ES-I3 (cell line): ENCODE data around the gene SGMS1.
"Not testable (repeated sequence)": the region's sequence is repeated elsewhere in the genome, so short reads cannot be mapped to it uniquely, and the experiment has no call there.

Source experiments
- H3K36me3 ChIP-seq: 2 replicates; pipeline ENCODE4 v1.6.1; 2013; ENCODE audit warnings: mild to moderate bottlenecking, low read length, control low read depth, moderate library complexity; ENCODE audit not compliant: insufficient read depth
- H3K4me1 ChIP-seq: 2 replicates; pipeline ENCODE4 v1.6.1; 2013; ENCODE audit warnings: mild to moderate bottlenecking, control low read depth, low read length; ENCODE audit not compliant: insufficient read depth
- H3K9ac ChIP-seq: 2 replicates; pipeline ENCODE4 v1.6.1; 2013; ENCODE audit warnings: low read depth, mild to moderate bottlenecking, low read length, moderate library complexity
- H3K9me3 ChIP-seq: 2 replicates; pipeline ENCODE4 v1.6.1; 2013; ENCODE audit warnings: mild to moderate bottlenecking, low read length, moderate library complexity; ENCODE audit not compliant: control insufficient read depth, insufficient read depth

The SGMS1 gene

DNA sequence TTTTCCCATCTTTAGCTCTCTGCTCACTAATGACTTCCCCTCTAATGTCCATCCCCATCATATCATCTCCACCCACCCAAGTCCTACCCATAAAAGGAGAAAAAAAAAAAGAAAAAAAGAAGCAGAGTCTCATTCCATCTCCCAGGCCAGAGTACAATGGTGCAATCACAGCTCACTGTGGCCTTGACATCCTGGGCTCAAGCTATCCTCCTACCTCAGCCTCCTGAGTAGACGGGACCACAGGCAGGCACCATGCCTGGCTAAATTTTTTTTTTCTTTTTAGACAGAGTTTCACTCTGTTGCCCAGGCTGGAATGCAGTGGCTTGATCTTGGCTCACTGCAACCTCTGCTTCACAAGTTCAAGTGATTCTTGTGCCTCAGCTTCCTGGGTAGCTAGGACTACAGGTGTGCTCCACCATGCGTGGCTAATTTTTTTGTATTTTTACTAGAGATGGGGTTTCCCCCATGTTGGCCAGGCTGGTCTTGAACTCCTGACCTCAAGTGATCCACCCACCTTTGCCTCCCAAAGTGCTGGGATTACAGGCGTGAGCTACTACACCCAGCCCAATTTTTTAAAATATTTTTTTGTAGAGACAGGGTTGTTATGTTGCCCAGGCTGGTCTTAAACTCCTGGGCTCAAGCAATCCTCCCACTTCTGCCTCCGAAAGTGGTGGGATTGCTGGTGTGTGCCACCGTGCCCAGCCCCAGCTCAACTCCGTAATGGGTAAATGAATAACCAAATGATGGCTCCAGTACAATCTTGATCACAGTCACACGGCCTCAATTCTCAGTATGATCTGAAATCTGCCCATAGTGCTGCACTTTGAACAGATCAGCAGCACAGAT lies 24.6 kb upstream of the SGMS1 start:
- no peaks in the 10 kb centered on the region for H3K9me3 ChIP-seq
- H3K4me1 ChIP-seq: no peaks in the 10 kb centered on the region
- H3K36me3 ChIP-seq: no peaks in the 10 kb centered on the region
- H3K9ac ChIP-seq: no peak overlapping the region

DNA sequence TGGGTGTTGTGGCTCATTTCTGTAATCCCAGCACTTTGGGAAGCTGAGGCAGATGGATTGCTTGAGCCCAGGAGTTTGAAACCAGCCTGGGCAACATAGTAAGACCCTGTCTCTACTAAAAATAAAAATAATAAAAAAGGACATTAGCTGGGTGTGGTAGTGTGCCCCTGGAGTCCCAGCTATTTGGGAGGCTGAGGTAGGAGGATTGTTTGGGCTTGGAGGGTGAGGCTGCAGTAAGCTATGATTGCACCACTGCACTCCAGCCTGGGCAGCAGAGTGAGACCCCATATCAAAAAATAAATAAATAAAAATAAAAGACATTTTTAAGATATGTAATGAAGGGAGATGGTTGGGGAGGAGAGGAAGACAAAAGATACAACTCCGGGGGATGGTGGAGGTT lies 23.6 kb upstream of the SGMS1 start:
- not testable (repeated sequence) for H3K4me1 ChIP-seq, H3K9me3 ChIP-seq, H3K9ac ChIP-seq, H3K36me3 ChIP-seq

- Histone ChIP-seq H3K36me3 (no peaks in the 10 kb centered on the region), H3K9me3 (no peaks in the 10 kb centered on the region), H3K4me1 (no peaks in the 10 kb centered on the region), H3K9ac (no peak overlapping the region)
Measured at GRCh38 chr10:50645236-50645635, 21.5 kb upstream of the SGMS1 start.

DNA sequence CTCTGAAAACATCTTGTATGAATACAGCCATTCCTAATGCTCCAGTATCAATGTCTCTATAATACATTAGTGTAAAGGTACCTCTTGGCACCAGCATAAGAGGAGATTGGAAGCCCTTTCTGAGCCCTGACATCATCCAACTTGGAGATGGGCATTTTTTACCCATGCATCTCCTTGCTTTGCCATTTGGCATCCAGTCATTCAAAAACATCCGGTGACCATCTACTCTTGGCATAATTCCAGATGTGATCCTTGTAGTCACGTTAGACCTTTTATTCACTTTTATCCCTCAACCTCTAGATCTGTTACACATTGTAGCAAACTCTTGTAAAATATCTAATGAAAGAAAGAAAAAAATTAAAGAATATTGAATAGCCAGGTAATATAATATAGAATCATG lies 17.9 kb upstream of the SGMS1 start:
- Histone ChIP-seq H3K4me1 (no peaks in the 10 kb centered on the region), H3K9ac (no peak overlapping the region), H3K9me3 (no peaks in the 10 kb centered on the region), H3K36me3 (no peaks in the 10 kb centered on the region)

- Histone ChIP-seq H3K4me1 (no peaks in the 10 kb centered on the region), H3K9me3 (no peaks in the 10 kb centered on the region), H3K9ac (no peak overlapping the region), H3K36me3 (no peaks in the 10 kb centered on the region)
Measured at GRCh38 chr10:50640238-50640637, 16.5 kb upstream of the SGMS1 start.

GRCh38 chr10:50636618-50637579 lies 13.1 kb upstream of the SGMS1 start:
- H3K4me1 ChIP-seq: no peaks in the 10 kb centered on the region

DNA sequence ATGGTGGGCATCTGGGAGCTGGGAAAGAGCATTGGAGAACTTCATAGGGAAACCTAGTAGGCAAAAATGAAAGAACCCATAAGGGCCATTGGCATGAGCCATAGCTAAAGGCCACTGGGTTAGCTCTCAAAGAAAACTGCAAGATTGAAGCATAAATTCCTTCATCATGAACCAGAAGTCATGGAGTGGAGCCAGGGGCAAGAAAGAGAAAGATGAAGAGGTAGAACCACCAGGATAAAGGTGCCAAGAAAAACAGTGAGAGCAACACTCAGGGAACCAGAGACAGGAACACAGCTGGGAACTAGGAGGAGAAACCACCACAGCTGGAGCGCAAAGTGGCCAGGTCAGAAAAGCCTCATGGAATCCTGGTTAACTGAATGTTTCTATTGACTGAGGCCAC lies 11.5 kb upstream of the SGMS1 start:
- H3K36me3 ChIP-seq: no peaks in the 10 kb centered on the region
- no peak overlapping the region for H3K9ac ChIP-seq
- no peaks in the 10 kb centered on the region for H3K4me1 ChIP-seq
- H3K9me3 ChIP-seq: no peaks in the 10 kb centered on the region

More at GRCh38 chr10:50636618-50637579, 13.1 kb upstream of the SGMS1 start:
- H3K9me3 ChIP-seq: no peaks in the 10 kb centered on the region
- no peaks in the 10 kb centered on the region for H3K36me3 ChIP-seq
- H3K9ac ChIP-seq: no peak overlapping the region

- no peaks in the 10 kb centered on the region for H3K36me3 ChIP-seq
- no peaks in the 10 kb centered on the region for H3K9me3 ChIP-seq
- no peak overlapping the region for H3K9ac ChIP-seq
- peaks cover 7% of the 10 kb centered on the region; the same call in 1 of the 2 replicates for H3K4me1 ChIP-seq
Measured at GRCh38 chr10:50634479-50634878, 10.7 kb upstream of the SGMS1 start.

- H3K4me1 ChIP-seq: peaks cover 10% of the 10 kb centered on the region; the same call in 1 of the 2 replicates
- no peaks in the 10 kb centered on the region for H3K9me3 ChIP-seq
- no peaks in the 10 kb centered on the region for H3K36me3 ChIP-seq
- no peak overlapping the region for H3K9ac ChIP-seq
Measured at GRCh38 chr10:50631052-50631451, 7.3 kb upstream of the SGMS1 start.

- Histone ChIP-seq H3K9ac (no peak overlapping the region), H3K36me3 (no peaks in the 10 kb centered on the region), H3K9me3 (no peaks in the 10 kb centered on the region), H3K4me1 (peaks cover 10% of the 10 kb centered on the region; the same call in 1 of the 2 replicates)
Measured at GRCh38 chr10:50629495-50630122, 5.9 kb upstream of the SGMS1 start.

DNA sequence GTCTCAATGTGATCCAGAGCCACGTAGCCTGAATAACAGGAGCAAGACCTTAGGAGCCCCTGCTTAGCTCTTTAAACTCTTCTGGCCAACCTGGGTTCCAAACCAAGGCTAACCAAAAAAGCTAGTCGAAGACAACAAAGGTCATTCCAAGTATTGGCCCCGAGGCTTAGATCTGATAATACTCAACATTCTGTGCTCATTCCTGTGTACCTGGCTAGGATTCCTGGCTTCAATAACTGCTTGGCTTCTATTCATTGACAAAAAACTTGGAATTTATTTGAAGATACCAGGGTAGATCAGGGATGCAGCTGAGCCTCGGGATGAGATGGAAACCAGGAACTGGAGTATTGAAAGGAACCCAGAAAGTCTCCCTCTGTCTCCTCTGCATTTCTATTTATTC lies 4.1 kb upstream of the SGMS1 start:
- H3K36me3 ChIP-seq: no peaks in the 10 kb centered on the region
- H3K9ac ChIP-seq: no peak overlapping the region
- H3K9me3 ChIP-seq: no peaks in the 10 kb centered on the region
- H3K4me1 ChIP-seq: peaks cover 10% of the 10 kb centered on the region; the same call in 1 of the 2 replicates

DNA sequence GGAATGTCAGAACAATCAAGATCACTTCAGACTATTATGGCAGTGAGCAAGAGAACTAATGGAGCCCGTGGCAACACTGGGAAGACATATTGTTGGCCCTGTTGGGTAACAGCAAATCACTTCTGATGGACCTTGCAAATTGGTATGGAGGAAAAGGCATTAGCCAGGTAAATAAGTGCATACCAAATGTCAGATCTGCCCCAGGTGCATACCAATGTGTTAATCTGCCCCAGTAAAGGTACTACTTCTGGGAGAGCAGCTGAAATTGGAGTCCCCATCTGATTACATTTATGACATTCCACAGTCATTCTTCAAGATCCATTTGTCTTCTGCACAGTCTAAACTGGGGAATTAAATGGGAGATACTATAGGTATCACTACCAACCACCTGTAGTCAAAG lies 3.7 kb upstream of the SGMS1 start:
- H3K9ac ChIP-seq: no peak overlapping the region
- H3K9me3 ChIP-seq: no peaks in the 10 kb centered on the region
- peaks cover 10% of the 10 kb centered on the region; the same call in 1 of the 2 replicates for H3K4me1 ChIP-seq
- H3K36me3 ChIP-seq: no peaks in the 10 kb centered on the region

- Histone ChIP-seq H3K36me3 (no peaks in the 10 kb centered on the region), H3K9ac (peak overlapping the region; percentile 86), H3K4me1 (peaks cover 21% of the 10 kb centered on the region; the same call in 1 of the 2 replicates), H3K9me3 (no peaks in the 10 kb centered on the region)
Measured at GRCh38 chr10:50625649-50626132, 1.9 kb upstream of the SGMS1 start.

- H3K4me1 ChIP-seq: peaks cover 26% of the 10 kb centered on the region
- no peaks in the 10 kb centered on the region for H3K36me3 ChIP-seq
- H3K9me3 ChIP-seq: no peaks in the 10 kb centered on the region
- peak overlapping the region; percentile 86 for H3K9ac ChIP-seq
Measured at GRCh38 chr10:50624866-50625501, 1.2 kb upstream of the SGMS1 start.
